HG02884 (cell line): Measurements from ENCODE around the gene NEMF.
"Not testable (repeated sequence)": the region's sequence is repeated elsewhere in the genome, so short reads cannot be mapped to it uniquely, and the experiment has no call there.

Experiments
- ATAC-seq: cut with Tn5 transposase; IDR thresholded peaks from one replicate; pipeline ENCODE4 v1.9.1; 2021; ENCODE audit warnings: mild to moderate bottlenecking, moderate library complexity; ENCODE audit not compliant: unreplicated experiment

NEMF gene, protein sequence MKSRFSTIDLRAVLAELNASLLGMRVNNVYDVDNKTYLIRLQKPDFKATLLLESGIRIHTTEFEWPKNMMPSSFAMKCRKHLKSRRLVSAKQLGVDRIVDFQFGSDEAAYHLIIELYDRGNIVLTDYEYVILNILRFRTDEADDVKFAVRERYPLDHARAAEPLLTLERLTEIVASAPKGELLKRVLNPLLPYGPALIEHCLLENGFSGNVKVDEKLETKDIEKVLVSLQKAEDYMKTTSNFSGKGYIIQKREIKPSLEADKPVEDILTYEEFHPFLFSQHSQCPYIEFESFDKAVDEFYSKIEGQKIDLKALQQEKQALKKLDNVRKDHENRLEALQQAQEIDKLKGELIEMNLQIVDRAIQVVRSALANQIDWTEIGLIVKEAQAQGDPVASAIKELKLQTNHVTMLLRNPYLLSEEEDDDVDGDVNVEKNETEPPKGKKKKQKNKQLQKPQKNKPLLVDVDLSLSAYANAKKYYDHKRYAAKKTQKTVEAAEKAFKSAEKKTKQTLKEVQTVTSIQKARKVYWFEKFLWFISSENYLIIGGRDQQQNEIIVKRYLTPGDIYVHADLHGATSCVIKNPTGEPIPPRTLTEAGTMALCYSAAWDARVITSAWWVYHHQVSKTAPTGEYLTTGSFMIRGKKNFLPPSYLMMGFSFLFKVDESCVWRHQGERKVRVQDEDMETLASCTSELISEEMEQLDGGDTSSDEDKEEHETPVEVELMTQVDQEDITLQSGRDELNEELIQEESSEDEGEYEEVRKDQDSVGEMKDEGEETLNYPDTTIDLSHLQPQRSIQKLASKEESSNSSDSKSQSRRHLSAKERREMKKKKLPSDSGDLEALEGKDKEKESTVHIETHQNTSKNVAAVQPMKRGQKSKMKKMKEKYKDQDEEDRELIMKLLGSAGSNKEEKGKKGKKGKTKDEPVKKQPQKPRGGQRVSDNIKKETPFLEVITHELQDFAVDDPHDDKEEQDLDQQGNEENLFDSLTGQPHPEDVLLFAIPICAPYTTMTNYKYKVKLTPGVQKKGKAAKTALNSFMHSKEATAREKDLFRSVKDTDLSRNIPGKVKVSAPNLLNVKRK

GRCh38 chr14:49852301-49853157 lies at the start of gene NEMF:
NEMF (minus strand) TSS chr14:49852788; CDS start chr14:49852753, 35 bp downstream.
- peak; percentile 79 for ATAC-seq

GRCh38 chr14:49900973-49901372 lies 48.4 kb upstream of the NEMF start:
- no peak for ATAC-seq

- ATAC-seq: no peak
These were observed 45.9 kb upstream of the NEMF start for GRCh38 chr14:49898485-49898884.

GRCh38 chr14:49897965-49898364 lies 45.4 kb upstream of the NEMF start:
- no peak for ATAC-seq

DNA sequence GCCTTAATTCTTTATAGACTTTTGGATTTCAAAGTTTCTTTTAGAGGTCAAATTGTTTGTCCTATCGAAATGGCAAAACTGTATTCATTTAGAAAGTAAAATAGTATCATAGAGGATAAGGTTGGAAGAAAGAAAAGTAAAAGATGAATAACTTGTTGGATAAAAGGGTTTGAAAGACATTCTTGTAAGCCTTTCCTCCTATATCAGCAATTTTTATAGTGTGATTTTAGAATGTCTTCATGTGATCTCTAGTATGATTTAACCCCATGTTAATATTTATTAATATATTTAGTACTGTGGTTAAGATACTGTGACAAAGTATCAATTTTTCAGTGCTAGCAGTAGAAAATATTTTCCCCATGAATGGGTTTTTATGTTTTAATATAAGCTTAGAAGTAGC lies 44.8 kb upstream of the NEMF start:
- ATAC-seq: no peak

GRCh38 chr14:49896966-49897365 lies 44.4 kb upstream of the NEMF start:
- ATAC-seq: no peak

DNA sequence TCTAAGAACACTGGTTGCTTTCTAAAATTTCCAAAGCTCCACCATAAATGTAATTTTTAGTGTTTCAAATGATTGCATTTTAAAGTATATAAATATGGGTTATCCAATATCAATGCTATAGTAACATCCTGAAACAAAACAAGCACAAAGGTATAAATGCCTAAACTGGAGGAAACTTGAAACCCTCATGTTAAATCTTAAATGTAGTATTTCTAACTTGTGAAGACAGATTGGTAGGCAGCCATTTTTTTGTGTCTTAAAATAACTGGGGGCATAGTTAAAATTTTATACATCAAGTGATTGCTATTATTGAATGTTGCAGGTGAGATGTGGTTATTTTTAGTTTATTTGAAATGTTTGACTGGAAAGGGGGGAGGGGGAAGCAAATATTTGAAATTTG lies 43.7 kb upstream of the NEMF start:
- ATAC-seq: not testable (repeated sequence)

GRCh38 chr14:49895480-49895879 lies 42.9 kb upstream of the NEMF start:
- ATAC-seq: no peak

- ATAC-seq: not testable (repeated sequence)
These were observed 41.9 kb upstream of the NEMF start for GRCh38 chr14:49894214-49895107.

DNA sequence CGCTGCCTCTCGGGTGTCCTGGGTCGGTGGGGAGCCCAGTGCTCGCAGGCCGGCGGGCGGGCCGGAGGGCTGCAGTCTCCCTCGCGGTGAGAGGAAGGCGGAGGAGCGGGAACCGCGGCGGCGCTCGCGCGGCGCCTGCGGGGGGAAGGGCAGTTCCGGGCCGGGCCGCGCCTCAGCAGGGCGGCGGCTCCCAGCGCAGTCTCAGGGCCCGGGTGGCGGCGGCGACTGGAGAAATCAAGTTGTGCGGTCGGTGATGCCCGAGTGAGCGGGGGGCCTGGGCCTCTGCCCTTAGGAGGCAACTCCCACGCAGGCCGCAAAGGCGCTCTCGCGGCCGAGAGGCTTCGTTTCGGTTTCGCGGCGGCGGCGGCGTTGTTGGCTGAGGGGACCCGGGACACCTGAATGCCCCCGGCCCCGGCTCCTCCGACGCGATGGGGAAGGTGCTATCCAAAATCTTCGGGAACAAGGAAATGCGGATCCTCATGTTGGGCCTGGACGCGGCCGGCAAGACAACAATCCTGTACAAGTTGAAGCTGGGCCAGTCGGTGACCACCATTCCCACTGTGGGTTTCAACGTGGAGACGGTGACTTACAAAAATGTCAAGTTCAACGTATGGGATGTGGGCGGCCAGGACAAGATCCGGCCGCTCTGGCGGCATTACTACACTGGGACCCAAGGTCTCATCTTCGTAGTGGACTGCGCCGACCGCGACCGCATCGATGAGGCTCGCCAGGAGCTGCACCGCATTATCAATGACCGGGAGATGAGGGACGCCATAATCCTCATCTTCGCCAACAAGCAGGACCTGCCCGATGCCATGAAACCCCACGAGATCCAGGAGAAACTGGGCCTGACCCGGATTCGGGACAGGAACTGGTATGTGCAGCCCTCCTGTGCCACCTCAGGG lies 41.0 kb upstream of the NEMF start:
- peak; percentile 27 for ATAC-seq

DNA sequence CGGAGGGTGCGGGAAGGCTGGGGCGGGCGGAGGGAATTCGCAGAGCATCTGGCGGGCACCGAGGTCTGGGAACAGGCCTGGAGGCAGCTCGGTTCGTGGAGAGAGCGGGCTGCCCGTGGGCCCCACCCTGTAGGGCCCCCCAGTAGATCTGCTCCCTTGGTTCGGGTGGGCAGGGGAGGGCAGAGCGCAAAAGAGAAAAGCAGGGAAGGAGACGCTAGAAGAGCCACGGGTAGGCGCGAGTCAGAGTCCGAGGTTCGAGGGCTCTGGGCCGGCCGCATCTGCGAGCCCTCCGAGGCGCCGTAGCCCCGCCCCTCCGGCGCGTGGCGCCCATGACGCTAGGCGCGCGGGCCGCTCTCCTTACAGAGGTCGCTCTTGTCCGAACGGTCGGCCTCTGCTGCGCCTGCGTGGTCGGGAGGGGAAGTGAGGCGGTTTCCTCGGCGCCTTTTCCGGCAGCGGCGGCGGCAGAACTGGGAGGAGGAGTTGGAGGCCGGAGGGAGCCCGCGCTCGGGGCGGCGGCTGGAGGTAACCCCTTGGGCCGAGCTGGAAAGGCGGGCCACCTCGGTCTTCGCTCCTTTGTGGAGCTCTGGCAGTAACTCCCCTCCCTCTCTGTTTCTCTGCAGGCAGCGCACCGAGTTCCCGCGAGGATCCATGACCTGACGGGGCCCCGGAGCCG lies 40.2 kb upstream of the NEMF start, which contains the start of gene ARF6:
Gene ARF6 (plus strand): TSS at position 447 of the 673 bp plus-strand sequence. CDS start 655 bp downstream, outside the sequence.
- peak; percentile 75 for ATAC-seq

DNA sequence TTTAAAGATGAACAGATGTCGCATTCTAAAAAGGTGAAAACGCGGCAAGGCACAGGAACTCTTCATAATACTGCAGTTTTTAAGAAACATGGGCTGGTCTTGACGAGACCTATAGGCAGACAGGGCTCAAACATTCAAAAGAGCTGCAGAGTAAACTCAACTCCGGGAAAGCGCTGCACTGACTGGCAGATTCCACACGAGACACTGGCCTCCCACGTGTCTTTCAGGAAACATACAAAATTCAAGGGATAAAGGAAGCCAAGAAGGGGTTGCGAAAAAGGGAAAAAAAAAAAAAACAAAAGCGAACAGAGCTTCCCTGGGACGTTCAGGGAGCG lies 39.7 kb upstream of the NEMF start:
- peak; percentile 36 for ATAC-seq

DNA sequence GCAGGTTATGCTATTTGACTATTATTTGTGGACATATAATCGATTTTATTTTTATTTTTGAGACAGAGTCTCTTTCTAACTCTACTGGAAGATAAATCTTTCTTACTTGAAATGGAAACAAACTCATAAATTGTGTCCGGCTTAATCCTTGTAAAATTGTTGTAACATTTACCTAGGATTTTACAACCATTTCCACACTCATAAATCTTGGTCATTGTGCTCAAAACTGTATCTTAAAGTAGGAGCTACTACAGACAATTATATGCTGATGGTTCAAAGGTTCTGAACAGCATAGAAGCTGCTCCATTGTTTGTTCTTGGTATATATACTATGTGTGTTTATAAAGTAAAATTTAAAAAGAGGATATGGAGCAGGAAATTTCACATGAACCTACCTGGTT lies 35.7 kb upstream of the NEMF start:
- ATAC-seq: no peak

- no peak for ATAC-seq
These were observed 33.9 kb upstream of the NEMF start for GRCh38 chr14:49886523-49886922.

DNA sequence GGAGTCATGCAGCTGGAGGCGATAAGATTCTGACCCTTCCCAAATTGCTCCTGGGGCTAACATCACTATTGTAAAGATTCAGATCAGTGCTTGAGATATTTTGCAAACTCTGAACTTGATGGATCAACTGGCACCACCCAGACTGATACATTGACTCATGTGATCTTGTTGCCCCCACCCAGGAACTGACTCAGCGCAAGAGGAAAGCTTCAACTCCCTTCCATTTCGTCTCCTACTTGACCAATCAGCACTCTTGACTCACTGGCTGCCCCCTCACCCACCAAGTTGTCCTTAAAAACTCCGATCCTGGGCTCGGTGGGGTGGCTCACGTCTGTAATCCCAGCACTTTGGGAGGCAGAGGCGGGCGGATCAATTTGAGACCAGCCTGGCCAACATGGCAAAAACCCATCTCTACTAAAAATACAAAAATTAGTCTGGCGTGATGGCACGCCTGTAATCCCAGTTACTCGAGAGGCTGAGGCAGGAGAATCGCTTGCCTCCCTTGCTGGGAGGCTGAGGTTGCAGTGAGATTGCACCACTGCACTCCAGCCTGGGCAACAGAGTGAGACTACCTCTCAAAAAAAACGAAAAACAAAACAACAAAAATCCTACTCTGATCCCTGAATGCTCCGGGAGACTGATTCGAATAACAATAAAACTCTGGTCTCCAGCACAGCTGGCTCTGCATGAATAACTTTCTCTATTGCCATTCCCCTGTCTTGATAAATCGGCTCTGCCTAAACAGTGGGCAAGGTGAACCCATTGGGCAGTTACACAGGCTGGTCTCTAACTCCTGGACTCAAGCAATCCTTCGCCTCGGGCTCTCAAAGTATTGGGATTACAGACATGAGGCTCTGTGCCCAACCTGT lies 30.5 kb upstream of the NEMF start:
- no peak for ATAC-seq

- no peak for ATAC-seq
These were observed 28.9 kb upstream of the NEMF start for GRCh38 chr14:49881350-49882001.
